KMS-11 (cell line): Measurements from ENCODE around the gene NSMCE4A.
"Not testable (repeated sequence)": the region's sequence is repeated elsewhere in the genome, so short reads cannot be mapped to it uniquely, and the experiment has no call there.

Experiments
- H2AFZ ChIP-seq: fragments of 200-600 bp; sonication (generic); 2 replicates; pipeline ENCODE4 v1.6.1; 2016; ENCODE audit warnings: antibody characterized with exemption, mixed run types, low read depth
- H3K27ac ChIP-seq: fragments of 200-600 bp; sonication (generic); 2 replicates; pipeline ENCODE4 v1.6.1; 2016; ENCODE audit warnings: mild to moderate bottlenecking, mixed run types
- H3K27me3 ChIP-seq: fragments of 200-600 bp; sonication (generic); 2 replicates; pipeline ENCODE4 v1.6.1; 2017; ENCODE audit warnings: mild to moderate bottlenecking, low read depth, mixed run types, moderate library complexity; ENCODE audit not compliant: insufficient read depth
- H3K36me3 ChIP-seq: fragments of 200-600 bp; sonication (generic); 2 replicates; pipeline ENCODE4 v1.6.1; 2017; ENCODE audit warnings: mild to moderate bottlenecking, mixed run types; ENCODE audit not compliant: insufficient read depth
- H3K4me1 ChIP-seq: fragments of 200-600 bp; sonication (generic); 2 replicates; pipeline ENCODE4 v1.6.1; 2016; ENCODE audit warnings: mild to moderate bottlenecking, low read depth, mixed run types; ENCODE audit not compliant: poor library complexity, severe bottlenecking
- H3K4me2 ChIP-seq: fragments of 200-600 bp; sonication (generic); 2 replicates; pipeline ENCODE4 v1.7.0; 2016; ENCODE audit warnings: mild to moderate bottlenecking, mixed run types
- H3K4me3 ChIP-seq: fragments of 200-600 bp; sonication (generic); IDR thresholded peaks from 2 replicates; pipeline ENCODE4 v1.6.1; 2017; ENCODE audit warnings: low read depth, low read length, mixed read lengths; ENCODE audit not compliant: insufficient read depth
- H3K79me2 ChIP-seq: fragments of 200-600 bp; sonication (generic); 2 replicates; pipeline ENCODE4 v1.6.1; 2016; ENCODE audit warnings: low read depth, mixed run types; ENCODE audit not compliant: insufficient read depth
- H3K9ac ChIP-seq: fragments of 200-600 bp; sonication (generic); 2 replicates; pipeline ENCODE4 v1.6.1; 2016; ENCODE audit warnings: mild to moderate bottlenecking, mixed run types
- H4K20me1 ChIP-seq: fragments of 200-600 bp; sonication (generic); 2 replicates; pipeline ENCODE4 v1.6.1; 2016; ENCODE audit warnings: mild to moderate bottlenecking, mixed run types; ENCODE audit not compliant: insufficient read depth
- TF ChIP-seq, protein P1 (sequence below): fragments of 200-600 bp; sonication (generic); conservative IDR thresholded peaks from 2 replicates; pipeline ENCODE4 v1.6.1; 2017; ENCODE audit warnings: low read depth, mild to moderate bottlenecking, antibody characterized with exemption, low read length, moderate library complexity, mixed read lengths

NSMCE4A gene

DNA sequence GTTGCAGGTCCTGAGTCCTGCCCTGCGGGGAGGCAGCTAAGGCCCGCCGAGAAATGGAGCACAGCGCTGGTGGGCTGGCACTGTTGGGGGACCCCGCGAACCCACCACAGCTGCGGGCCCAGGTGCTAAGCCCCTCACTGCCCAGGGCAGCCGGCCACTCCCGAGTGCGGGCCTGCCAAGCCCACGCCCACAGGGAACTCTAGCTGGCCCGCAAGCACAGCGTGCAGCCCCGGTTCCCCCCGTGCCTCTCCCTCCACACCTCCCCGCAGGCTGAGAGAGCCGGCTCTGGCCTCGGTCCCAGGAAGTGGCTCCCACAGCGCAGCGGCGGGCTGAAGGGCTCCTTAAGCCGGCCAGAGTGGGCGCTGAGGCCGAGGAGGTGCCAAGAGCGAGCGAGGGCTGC, 3.5 kb upstream of the NSMCE4A start:
- TF ChIP-seq, protein P1, sequence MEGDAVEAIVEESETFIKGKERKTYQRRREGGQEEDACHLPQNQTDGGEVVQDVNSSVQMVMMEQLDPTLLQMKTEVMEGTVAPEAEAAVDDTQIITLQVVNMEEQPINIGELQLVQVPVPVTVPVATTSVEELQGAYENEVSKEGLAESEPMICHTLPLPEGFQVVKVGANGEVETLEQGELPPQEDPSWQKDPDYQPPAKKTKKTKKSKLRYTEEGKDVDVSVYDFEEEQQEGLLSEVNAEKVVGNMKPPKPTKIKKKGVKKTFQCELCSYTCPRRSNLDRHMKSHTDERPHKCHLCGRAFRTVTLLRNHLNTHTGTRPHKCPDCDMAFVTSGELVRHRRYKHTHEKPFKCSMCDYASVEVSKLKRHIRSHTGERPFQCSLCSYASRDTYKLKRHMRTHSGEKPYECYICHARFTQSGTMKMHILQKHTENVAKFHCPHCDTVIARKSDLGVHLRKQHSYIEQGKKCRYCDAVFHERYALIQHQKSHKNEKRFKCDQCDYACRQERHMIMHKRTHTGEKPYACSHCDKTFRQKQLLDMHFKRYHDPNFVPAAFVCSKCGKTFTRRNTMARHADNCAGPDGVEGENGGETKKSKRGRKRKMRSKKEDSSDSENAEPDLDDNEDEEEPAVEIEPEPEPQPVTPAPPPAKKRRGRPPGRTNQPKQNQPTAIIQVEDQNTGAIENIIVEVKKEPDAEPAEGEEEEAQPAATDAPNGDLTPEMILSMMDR = no peak
- no peaks in the 10 kb centered on the region for H3K36me3 ChIP-seq
- H3K27ac ChIP-seq = no peak overlapping the region
- H2AFZ ChIP-seq = no peak overlapping the region
- H3K27me3 ChIP-seq = no peaks in the 10 kb centered on the region
- peaks cover 9% of the 10 kb centered on the region for H3K79me2 ChIP-seq
- H3K4me1 ChIP-seq = peaks cover 5% of the 10 kb centered on the region
- no peak overlapping the region for H3K4me2 ChIP-seq
- H4K20me1 ChIP-seq = no peaks in the 10 kb centered on the region
- H3K4me3 ChIP-seq = no peak overlapping the region
- H3K9ac ChIP-seq = no peak overlapping the region

DNA sequence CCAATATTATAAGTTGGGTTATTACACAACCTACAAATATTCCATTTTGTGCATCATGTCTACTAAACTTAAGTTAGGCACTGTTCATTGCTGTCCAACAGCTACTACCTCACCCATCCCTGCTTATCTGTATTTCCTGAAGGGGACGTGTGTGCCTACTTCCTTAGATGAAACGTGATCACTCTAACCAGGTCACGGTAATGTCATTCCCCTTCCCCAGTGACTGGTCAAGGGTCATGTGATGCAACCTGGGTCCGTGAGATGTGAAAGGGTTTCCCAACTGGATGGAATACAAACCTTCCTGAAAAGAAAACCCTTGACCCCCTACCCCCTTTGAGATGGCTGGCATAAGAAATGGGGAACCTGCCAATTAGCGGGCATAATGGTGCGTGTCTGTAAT, 1.6 kb upstream of the NSMCE4A start:
- peaks cover 23% of the 10 kb centered on the region for H3K79me2 ChIP-seq
- H3K4me1 ChIP-seq = peaks cover 11% of the 10 kb centered on the region
- no peak overlapping the region for H2AFZ ChIP-seq
- H3K4me3 ChIP-seq = no peak overlapping the region
- TF ChIP-seq, protein P1 = no peak
- H3K27ac ChIP-seq = no peak overlapping the region
- no peak overlapping the region for H3K9ac ChIP-seq
- H3K36me3 ChIP-seq = no peaks in the 10 kb centered on the region
- no peaks in the 10 kb centered on the region for H3K27me3 ChIP-seq
- no peaks in the 10 kb centered on the region for H4K20me1 ChIP-seq
- H3K4me2 ChIP-seq = no peak overlapping the region

DNA sequence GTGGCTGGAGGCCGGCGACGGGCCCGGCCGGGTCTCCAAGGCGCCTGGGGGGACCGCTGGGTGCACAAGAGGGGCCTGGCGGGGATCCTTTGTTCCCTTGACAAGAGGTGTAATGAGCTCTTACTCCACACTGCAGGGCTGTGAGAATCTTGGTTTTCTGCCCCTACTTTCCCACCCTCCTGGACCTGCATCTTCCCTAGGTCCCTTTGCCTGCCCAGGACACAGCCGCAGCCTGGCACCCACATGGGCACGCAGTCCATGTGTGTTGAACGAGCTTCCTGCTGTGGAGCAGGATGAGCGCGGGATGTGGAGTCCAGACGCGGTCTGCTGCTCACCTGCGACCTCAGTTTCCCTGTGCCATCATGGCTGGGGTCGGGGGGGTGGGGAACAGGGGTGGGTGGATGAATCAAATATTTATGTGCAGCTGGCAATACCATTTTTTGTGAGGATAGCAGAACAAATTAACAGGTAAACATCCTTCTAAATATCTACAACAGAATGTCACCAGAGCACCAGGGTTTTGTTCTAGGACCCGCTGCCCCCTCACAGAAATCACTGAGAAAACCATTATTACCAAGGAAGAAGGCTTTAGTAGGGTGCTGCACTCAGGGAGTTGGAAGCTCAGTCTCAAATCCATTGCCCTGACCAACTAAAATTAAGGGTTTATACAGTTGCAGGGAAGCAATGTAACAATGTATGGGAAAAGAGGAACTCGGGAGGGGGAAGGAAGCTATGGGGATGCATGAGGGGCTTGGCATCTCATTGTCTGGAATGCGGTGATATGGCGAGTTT, 474 bp upstream of the NSMCE4A start:
- no peaks in the 10 kb centered on the region for H3K36me3 ChIP-seq
- H3K27ac ChIP-seq = peak overlapping the region; percentile 96
- peak overlapping the region; percentile 76 for H2AFZ ChIP-seq
- H3K4me3 ChIP-seq = no peak overlapping the region
- H4K20me1 ChIP-seq = no peaks in the 10 kb centered on the region
- H3K4me2 ChIP-seq = no peak overlapping the region; the same call in 1 of the 2 replicates
- TF ChIP-seq, protein P1 = no peak
- no peaks in the 10 kb centered on the region for H3K27me3 ChIP-seq
- H3K4me1 ChIP-seq = peaks cover 11% of the 10 kb centered on the region
- peaks cover 23% of the 10 kb centered on the region for H3K79me2 ChIP-seq
- peak overlapping the region; percentile 97 for H3K9ac ChIP-seq

DNA sequence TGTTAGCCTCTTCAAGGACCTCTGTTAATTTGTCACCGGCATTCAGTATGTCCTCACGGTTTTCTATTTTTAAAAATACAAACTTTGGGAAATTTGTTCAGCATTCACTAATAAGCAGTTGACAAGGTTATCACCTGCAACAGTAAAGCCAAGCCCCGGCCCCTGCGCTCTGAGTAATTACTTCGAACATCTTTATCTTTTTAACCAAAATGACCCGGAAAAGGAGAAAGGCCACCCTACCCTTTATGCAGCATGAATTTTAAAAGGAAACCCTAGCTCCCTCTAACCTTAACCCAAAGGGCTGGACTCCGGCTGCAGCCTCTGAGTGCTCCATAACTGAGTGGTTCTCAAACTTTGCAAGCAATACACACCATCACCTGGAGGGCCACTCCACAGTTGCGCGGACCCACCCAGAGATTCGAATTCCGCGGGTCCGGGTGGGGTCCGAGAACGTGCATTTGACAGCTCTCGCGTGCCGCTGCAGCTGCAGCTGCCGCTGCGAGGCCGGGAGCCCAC, 940 bp downstream of the NSMCE4A start:
- Histone ChIP-seq H3K27ac (peak overlapping the region; percentile 96), H3K4me3 (no peak overlapping the region), H3K4me2 (peak overlapping the region; percentile 99), H3K79me2 (peaks cover 23% of the 10 kb centered on the region), H2AFZ (peak overlapping the region; percentile 76), H3K9ac (peak overlapping the region; percentile 97; the same call in 1 of the 2 replicates), H3K36me3 (no peaks in the 10 kb centered on the region; the same call in 1 of the 2 replicates), H4K20me1 (no peaks in the 10 kb centered on the region), H3K27me3 (no peaks in the 10 kb centered on the region), H3K4me1 (peaks cover 11% of the 10 kb centered on the region)
- TF ChIP-seq, protein P1 = no peak

DNA sequence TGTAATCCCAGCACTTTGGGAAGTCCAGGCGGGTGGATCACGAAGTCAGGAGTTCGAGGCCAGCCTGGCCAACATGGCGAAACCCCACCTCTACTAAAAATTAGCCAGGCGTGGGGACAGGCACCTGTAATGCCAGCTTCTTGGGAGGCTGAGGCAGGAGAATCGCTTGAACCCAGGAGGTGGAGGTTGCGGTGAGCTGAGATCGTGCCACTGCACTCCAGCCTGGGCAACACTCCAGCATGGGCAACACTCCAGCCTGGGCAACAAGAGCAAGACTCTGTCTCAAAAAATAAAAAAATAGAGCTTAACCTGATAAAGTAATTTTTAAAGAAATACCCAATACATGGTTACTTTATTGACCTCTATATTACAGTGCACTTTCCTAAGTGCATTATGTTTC, 5.9 kb downstream of the NSMCE4A start:
- not testable (repeated sequence) for H3K27ac ChIP-seq, H4K20me1 ChIP-seq, H3K27me3 ChIP-seq, H2AFZ ChIP-seq, H3K4me2 ChIP-seq, H3K9ac ChIP-seq, H3K36me3 ChIP-seq, H3K4me3 ChIP-seq
- Histone ChIP-seq H3K79me2 (peaks cover 19% of the 10 kb centered on the region), H3K4me1 (peaks cover 11% of the 10 kb centered on the region)
